Measurements from ENCODE around the gene HIC2.
A peak's percentile ranks its signal among the peaks of the same experiment; 100 is the strongest.
"Not testable (repeated sequence)": the region's sequence is repeated elsewhere in the genome, so short reads cannot be mapped to it uniquely, and the experiment has no call there.

Gene HIC2

DNA sequence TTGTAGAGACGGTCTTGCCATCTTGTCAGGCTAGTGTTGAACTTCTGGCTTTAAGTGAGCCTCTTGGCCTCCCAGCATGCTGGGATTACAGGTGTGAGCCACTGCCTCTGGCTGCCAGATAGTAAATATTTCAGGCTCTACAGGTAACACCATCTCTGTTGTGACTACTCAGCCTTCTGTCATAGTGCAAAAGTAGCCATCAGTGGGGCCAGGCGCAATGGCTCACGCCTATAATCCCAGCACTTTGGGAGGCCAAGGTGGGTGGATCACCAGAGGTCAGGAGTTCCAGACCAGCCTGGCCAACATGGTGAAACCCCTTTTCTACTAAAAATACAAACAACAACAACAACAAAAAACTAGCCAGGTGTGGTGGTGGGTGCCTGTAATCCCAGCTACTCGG, 35.5 kb downstream of the HIC2 start:
- not testable (repeated sequence) for H3K9ac ChIP-seq (ENCODE audit: low read depth, low read length); H3K9me3 ChIP-seq (ENCODE audit: control insufficient read depth, insufficient read depth, low read length); H3K36me3 ChIP-seq (ENCODE audit: insufficient read depth, low read length)
- H3K4me1 ChIP-seq (ENCODE audit: insufficient read depth, low read length), result peaks cover 13% of the 10 kb centered on the region; the same call in 1 of the 2 replicates

GRCh38 chr22:21454998-21455333, 37.8 kb downstream of the HIC2 start:
- not testable (repeated sequence) for H3K36me3 ChIP-seq (ENCODE audit: insufficient read depth, low read length); H3K9me3 ChIP-seq (ENCODE audit: control insufficient read depth, insufficient read depth, low read length); H3K9ac ChIP-seq (ENCODE audit: low read depth, low read length)
- H3K4me1 ChIP-seq (ENCODE audit: insufficient read depth, low read length), result peaks cover 13% of the 10 kb centered on the region; the same call in 1 of the 2 replicates

DNA sequence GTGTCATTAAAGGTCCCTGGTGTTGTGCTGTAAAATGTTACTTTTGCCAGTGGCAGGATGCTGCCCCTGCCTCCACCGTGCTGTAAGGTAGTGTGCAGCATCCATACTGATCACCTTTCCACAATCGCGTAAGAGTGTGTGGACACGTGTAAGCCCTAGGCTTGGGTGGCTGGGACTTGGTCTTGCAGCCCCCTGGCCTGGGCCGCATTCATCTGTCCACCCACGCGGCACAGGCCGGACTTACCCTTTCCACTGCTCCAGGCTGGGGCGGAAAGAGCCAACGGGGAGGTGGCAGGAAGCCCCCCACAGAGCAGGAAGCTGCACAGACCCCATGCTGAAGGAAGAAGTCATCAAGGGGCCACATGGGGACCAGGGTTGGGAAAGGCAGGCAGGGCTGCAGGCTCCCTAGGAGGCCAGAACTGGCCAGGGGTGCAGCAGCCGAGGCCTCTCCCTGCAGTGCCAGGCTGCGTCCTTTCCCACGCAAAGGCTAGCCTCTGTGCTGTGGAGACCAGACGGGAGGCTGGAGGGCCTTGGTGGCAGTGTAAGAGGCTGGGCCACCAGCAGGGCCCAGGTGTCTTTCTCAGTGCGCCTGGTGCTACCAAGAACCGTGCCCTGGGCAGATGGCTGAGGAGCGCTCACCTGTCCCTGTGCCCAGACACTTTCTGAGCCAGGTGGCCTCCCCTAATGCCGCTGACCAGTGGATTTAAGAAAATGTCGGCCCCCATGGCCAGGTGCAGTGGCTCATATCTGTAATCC, 38.3 kb downstream of the HIC2 start:
- Histone ChIP-seq H3K4me1 (ENCODE audit: insufficient read depth, low read length) (peaks cover 13% of the 10 kb centered on the region; the same call in 1 of the 2 replicates), H3K9ac (ENCODE audit: low read depth, low read length) (no peak overlapping the region), H3K36me3 (ENCODE audit: insufficient read depth, low read length) (no peaks in the 10 kb centered on the region), H3K9me3 (ENCODE audit: control insufficient read depth, insufficient read depth, low read length) (no peaks in the 10 kb centered on the region)

DNA sequence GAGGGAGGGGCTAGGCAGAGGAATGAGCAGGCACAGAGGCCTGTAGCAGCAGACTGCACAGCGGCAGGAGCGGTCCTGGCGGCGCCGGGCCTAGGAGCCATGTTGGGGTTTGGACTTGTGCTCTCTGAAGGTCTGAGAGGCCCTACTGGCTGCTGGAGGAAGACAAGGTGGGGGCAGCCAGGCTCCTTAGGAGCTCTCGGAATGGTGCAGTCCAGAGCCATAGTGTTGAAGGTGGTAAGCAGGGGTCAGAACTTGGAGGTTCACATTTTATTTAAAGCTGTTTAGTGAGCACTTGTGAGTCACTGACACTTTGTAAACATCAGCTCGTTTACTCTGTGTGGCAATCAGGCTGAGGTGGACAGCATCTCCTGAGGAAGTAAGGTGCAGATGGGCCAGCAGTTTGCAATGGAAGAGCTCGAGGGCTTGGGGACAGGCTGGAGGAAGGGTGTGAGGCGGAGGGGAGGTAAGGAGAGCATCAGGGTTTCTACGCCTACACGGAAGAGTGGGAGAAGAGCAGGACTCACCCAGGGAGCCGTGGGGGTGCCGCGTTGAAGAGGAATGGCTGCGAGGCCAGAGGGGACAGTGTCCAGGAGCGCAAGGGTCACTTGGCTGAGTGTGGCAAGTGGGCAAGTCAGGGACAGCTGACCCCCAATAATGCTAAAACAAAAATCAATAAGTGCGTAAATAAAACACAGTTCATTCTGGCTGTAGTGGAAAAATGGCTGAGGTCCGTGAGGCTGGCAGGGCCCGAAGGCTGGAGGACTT, 40.0 kb downstream of the HIC2 start:
- no peaks in the 10 kb centered on the region for H3K36me3 ChIP-seq (ENCODE audit: insufficient read depth, low read length)
- H3K9me3 ChIP-seq (ENCODE audit: control insufficient read depth, insufficient read depth, low read length), result no peaks in the 10 kb centered on the region
- H3K4me1 ChIP-seq (ENCODE audit: insufficient read depth, low read length), result peaks cover 13% of the 10 kb centered on the region; the same call in 1 of the 2 replicates
- H3K9ac ChIP-seq (ENCODE audit: low read depth, low read length), result no peak overlapping the region

DNA sequence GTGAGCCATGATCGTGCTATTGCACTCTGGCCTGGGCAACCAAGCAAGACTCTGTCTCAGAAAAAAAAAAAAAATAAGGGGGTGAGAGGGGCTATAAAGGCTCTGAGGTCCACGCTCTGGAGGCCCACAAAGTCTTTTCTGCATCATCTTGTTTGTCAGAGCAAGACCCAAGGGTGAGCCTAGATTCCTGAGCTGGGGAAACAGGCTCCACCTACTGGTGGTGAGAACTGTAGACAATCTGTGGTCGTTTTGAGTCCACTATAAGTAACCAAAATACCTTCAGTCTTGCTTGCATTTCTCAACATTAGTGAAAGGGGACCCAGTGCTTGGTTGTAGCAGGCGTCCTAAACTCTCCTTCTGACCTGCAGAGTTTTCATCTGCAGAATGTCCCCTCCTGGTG, 45.5 kb downstream of the HIC2 start:
- not testable (repeated sequence) for H3K9me3 ChIP-seq (ENCODE audit: control insufficient read depth, insufficient read depth, low read length); H3K9ac ChIP-seq (ENCODE audit: low read depth, low read length); H3K4me1 ChIP-seq (ENCODE audit: insufficient read depth, low read length); H3K36me3 ChIP-seq (ENCODE audit: insufficient read depth, low read length)

DNA sequence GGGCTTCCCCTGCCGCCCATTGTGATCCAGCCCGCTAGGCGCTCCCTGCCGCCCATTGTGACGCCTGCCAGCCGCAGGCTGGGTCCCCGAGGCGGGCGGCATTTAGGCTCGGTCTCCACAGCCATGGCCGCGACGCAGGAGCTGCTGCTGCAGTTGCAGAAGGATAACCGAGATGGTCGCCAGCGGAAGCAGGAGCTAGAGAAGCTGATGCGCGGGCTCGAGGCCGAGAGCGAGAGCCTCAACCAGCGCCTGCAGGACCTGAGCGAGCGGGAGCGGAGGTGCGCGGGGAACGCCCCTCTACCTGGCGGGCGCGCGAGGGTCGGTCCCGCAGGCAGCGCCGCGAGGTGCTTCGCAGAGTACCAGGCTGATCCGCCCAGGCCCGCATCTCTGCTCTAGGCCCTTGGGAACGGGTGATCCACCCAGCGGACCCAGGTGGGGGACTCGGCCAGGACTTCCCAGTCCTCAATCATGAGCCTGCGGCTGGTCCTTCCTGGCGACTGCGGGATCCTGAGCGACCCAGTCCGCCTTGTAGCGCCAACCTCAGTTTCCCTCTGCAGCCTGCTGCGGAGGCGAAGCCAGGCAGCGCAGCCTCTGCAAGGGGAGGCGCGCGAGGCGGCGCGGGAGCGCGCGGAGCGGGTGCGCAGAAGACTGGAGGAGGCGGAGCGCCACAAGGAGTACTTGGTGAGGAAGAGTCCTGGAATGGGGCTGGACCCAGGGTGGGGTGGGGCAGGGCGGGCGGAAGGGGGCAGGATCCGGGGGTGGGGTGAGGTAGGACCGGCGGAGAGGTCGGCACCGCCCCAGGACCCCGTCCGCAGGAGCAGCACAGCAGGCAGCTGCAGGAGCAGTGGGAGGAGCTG, 50.4 kb downstream of the HIC2 start, which contains the start of gene TMEM191C:
TSS of gene TMEM191C (plus strand) at position 51 of the 857 bp plus-strand sequence. CDS start at position 124, 73 bp downstream.
- H3K9me3 ChIP-seq (ENCODE audit: control insufficient read depth, insufficient read depth, low read length); H3K36me3 ChIP-seq (ENCODE audit: insufficient read depth, low read length); H3K4me1 ChIP-seq (ENCODE audit: insufficient read depth, low read length): not testable (repeated sequence)
- H3K9ac ChIP-seq (ENCODE audit: low read depth, low read length), result peak within 1 kb of the TSS; percentile 33; the same call in 1 of the 2 replicates

GRCh38 chr22:21468194-21469096, 51.3 kb downstream of the HIC2 start:
- H3K4me1 ChIP-seq (ENCODE audit: insufficient read depth, low read length); H3K9me3 ChIP-seq (ENCODE audit: control insufficient read depth, insufficient read depth, low read length); H3K36me3 ChIP-seq (ENCODE audit: insufficient read depth, low read length): not testable (repeated sequence)
- H3K9ac ChIP-seq (ENCODE audit: low read depth, low read length), result peak overlapping the region; percentile 33; the same call in 1 of the 2 replicates

DNA sequence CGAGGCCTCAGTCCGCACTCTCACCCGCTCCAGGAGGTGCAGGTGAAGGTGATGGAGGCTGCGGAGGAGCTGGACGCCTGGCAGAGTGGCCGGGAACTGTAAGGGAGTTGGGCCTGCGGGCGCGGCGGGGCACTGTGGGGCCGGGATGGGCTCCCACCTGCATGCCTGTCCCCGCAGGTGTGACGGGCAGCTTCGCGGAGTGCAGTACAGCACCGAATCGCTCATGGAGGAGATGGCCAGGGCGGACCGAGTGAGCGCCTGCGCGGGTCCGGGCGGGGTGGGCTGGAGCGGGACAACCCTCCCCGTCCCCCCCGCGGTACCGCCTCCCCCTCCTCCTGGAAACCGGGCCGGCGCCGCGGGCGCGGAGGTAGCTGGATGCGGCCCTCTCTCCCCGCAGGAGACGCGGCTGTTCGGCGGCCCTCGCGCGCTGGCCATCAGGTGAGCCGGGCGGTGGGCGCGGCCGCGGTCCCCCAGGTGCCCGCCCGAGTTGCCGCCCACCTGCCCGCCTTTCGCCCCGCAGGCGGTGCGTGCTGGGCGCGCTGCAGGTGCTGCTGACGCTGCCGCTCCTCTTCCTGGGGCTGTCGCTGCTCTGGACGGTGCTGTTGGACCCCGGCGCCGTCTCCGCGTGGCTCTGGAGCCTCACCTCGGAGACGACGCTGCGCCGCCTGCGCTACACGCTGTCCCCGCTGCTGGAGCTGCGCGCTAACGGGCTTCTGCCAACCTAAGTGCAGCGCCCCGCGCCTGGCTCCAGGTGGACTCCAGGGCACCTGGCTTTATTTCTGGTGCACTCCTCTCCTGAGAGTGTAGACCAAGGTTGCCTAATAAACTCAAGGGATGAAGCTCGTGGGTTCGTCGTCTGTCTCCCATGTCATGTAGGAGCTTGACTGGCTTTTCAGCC, 52.2 kb downstream of the HIC2 start:
- not testable (repeated sequence) for H3K9me3 ChIP-seq (ENCODE audit: control insufficient read depth, insufficient read depth, low read length); H3K9ac ChIP-seq (ENCODE audit: low read depth, low read length); H3K36me3 ChIP-seq (ENCODE audit: insufficient read depth, low read length); H3K4me1 ChIP-seq (ENCODE audit: insufficient read depth, low read length)

GRCh38 chr22:21472984-21473383, 55.8 kb downstream of the HIC2 start:
- H3K36me3 ChIP-seq (ENCODE audit: insufficient read depth, low read length); H3K9me3 ChIP-seq (ENCODE audit: control insufficient read depth, insufficient read depth, low read length); H3K4me1 ChIP-seq (ENCODE audit: insufficient read depth, low read length); H3K9ac ChIP-seq (ENCODE audit: low read depth, low read length): not testable (repeated sequence)

GRCh38 chr22:21473664-21474063, 56.5 kb downstream of the HIC2 start:
- not testable (repeated sequence) for H3K9ac ChIP-seq (ENCODE audit: low read depth, low read length); H3K9me3 ChIP-seq (ENCODE audit: control insufficient read depth, insufficient read depth, low read length); H3K4me1 ChIP-seq (ENCODE audit: insufficient read depth, low read length); H3K36me3 ChIP-seq (ENCODE audit: insufficient read depth, low read length)

DNA sequence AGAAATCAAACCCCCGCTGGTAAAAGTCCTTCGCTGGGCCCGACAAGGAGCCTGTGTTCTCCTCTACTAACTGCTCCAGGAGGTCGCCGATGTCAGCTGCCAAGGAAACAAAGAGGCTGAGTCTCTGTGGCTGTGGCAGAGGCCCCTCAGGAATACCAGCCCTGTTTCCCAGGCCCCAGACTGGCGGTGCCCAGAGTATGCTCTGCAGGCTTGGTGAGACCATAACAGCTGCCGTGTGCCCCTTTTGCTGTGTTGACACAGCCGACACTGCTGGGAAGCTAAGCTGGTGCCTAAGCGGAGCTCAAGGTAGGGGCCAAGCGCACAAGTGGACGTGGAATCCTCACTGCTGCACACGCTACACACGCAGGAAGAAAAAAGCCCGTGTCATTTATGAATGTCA, 66.9 kb downstream of the HIC2 start:
- not testable (repeated sequence) for H3K9me3 ChIP-seq (ENCODE audit: control insufficient read depth, insufficient read depth, low read length); H3K9ac ChIP-seq (ENCODE audit: low read depth, low read length); H3K36me3 ChIP-seq (ENCODE audit: insufficient read depth, low read length); H3K4me1 ChIP-seq (ENCODE audit: insufficient read depth, low read length)

- H3K9ac ChIP-seq (ENCODE audit: low read depth, low read length); H3K36me3 ChIP-seq (ENCODE audit: insufficient read depth, low read length); H3K9me3 ChIP-seq (ENCODE audit: control insufficient read depth, insufficient read depth, low read length); H3K4me1 ChIP-seq (ENCODE audit: insufficient read depth, low read length): not testable (repeated sequence)
Observed at GRCh38 chr22:21487723-21488122, 70.6 kb downstream of the HIC2 start.

DNA sequence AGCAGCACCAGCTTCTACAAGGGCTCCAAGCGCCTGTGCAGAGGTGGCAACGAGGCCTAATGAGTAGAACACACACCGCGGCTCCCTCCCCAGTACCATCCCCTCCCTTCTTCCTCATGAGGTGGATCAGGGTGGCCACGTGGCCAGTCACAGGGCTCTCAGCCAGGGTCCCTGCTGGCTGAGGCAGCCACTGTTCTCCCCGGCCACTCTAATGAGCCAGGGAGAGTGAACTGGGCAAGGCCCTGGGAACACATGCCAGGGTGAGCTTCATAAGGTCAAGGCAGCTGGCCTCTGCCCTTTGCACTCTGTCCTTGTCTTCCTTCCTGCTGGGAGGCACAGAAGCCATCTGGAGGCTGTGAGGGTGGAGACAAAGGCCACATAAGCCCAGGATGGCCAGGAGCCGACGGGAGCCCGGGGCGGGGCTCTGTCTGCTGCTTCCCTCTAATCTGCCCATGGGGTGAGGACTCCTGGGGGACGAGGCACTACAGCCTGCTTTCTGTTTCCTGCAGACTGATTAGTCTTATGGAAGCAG, 72.0 kb downstream of the HIC2 start:
- not testable (repeated sequence) for H3K9me3 ChIP-seq (ENCODE audit: control insufficient read depth, insufficient read depth, low read length); H3K4me1 ChIP-seq (ENCODE audit: insufficient read depth, low read length); H3K9ac ChIP-seq (ENCODE audit: low read depth, low read length); H3K36me3 ChIP-seq (ENCODE audit: insufficient read depth, low read length)
